Smooth muscle cell of the umbilical artery (primary cell): ENCODE results near the gene GBP1. TPM values are rescaled to one million over a fixed set of nuclear protein-coding genes. Genes with fewer than 3 reads are reported as not detected.

ENCODE experiments used
- total RNA-seq: library from RNA; depleted of rRNA; stranded (reverse); fragments of >200 nt; gene quantifications from 2 replicates; pipeline ENCODE4 v1.2.3, GENCODE V29; 2014

The GBP1 gene
- 25.9 and 36.5 TPM in 2 replicates for total RNA-seq

GRCh38 chr1:89065079-89065868 lies at the start of gene GBP1:
GBP1 (minus strand) TSS chr1:89065208; CDS start chr1:89063234, 1,974 bp downstream.

GRCh38 chr1:89022167-89022959 lies 42.6 kb downstream of the GBP1 start, which contains the start of gene GBP3:
GBP3 (minus strand) TSS chr1:89022866; CDS start chr1:89020721, 2,145 bp downstream.

Other genes starting within 250 kb of the GBP1 start
- 32.4 and 46.9 TPM in 2 replicates for gene GTF2B, start 173.6 kb downstream of the GBP1 start, total RNA-seq
- gene KYAT3, start 72.6 kb downstream of the GBP1 start, total RNA-seq: 22.6 and 39.4 TPM in 2 replicates
- 5.9 and 9.4 TPM in 2 replicates for gene RBMXL1, start 72.6 kb downstream of the GBP1 start, total RNA-seq
- gene GBP3, start 42.3 kb downstream of the GBP1 start, total RNA-seq: 7.1 and 49.6 TPM in 2 replicates
- 6.7 and 19.9 TPM in 2 replicates for gene GBP2, start 60.9 kb upstream of the GBP1 start, total RNA-seq
- not detected in 2 replicates for gene GBP7, start 110.8 kb upstream of the GBP1 start, total RNA-seq
- 0.32 and 3.9 TPM in 2 replicates for gene GBP4, start 133.7 kb upstream of the GBP1 start, total RNA-seq
- gene GBP5, start 207.7 kb upstream of the GBP1 start, total RNA-seq: not detected in 2 replicates